Measurements from ENCODE around the gene CHMP3. TPM values are rescaled to one million over a fixed set of nuclear protein-coding genes. Genes with fewer than 3 reads are reported as not detected.

CHMP3 gene
- total and polyA plus RNA-seq, 12 donors: 26.1 to 203 (median 96.3) TPM

DNA sequence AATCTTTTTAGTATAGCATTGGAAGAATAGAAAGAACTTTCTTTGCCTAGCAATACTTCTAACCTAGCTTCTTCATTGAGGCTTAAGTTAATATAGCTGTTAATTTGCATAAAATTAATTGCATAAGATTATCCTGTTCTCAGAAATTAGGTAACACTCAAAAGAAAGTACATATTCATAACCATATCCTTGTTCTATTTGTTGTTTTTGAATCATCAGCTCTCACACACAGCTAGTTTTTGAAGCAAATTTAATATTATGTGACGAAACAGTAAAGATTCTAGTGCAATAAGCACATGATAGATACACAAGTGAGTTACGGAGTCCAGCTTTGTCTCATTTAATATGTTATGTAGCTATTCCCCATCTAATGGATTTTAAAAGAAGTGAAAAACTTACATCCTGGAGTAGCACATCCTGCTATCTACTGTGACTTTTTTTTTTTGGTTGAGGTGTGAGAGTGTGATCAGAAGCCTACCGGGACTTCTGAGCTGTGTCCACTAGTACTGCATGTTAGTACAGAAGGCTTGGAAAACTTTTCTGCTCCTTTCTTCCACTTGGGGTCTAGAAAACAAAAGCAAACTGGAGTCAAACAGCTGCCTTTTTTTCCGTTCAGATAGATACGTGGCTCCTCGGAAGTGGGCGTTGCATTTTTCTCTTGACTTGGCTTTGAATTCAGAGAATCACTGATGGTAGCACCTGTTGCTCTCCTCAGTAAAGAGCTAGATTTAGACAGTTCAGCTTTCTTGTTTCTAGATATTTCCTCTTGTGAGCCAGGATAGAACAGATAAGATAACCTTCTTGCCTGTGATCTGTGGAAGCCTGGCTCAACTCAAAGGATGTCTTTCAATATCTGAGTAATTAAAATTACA is 94.8 kb downstream of the CHMP3 start:
- Histone ChIP-seq H3K27ac (no peak overlapping the region), H3K4me1 (replicated peaks in 1 of 2) (peaks cover 0 to 23% of the 10 kb centered on the region in 2 donors), H3K9me3 (replicated peaks in 1 of 3) (no peaks in the 10 kb centered on the region), H3K36me3 (replicated peaks in 1 of 2) (peaks cover 0 to 95% of the 10 kb centered on the region in 2 donors), H3K27me3 (no peaks in the 10 kb centered on the region), H3K4me3 (no peak overlapping the region)
- no peak for TF ChIP-seq POLR2A (IDR thresholded peaks at IDR 0.05)
- TF ChIP-seq, protein P1, sequence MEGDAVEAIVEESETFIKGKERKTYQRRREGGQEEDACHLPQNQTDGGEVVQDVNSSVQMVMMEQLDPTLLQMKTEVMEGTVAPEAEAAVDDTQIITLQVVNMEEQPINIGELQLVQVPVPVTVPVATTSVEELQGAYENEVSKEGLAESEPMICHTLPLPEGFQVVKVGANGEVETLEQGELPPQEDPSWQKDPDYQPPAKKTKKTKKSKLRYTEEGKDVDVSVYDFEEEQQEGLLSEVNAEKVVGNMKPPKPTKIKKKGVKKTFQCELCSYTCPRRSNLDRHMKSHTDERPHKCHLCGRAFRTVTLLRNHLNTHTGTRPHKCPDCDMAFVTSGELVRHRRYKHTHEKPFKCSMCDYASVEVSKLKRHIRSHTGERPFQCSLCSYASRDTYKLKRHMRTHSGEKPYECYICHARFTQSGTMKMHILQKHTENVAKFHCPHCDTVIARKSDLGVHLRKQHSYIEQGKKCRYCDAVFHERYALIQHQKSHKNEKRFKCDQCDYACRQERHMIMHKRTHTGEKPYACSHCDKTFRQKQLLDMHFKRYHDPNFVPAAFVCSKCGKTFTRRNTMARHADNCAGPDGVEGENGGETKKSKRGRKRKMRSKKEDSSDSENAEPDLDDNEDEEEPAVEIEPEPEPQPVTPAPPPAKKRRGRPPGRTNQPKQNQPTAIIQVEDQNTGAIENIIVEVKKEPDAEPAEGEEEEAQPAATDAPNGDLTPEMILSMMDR (IDR thresholded peaks at IDR 0.05): no peak
- no peak for DNase-seq
- intact Hi-C loops (cut with DNase I): no loop called here
- WGBS, 4 donors: 82 to 89% (median 86%) methylated on average over 7 of the region's 7 CpGs

DNA sequence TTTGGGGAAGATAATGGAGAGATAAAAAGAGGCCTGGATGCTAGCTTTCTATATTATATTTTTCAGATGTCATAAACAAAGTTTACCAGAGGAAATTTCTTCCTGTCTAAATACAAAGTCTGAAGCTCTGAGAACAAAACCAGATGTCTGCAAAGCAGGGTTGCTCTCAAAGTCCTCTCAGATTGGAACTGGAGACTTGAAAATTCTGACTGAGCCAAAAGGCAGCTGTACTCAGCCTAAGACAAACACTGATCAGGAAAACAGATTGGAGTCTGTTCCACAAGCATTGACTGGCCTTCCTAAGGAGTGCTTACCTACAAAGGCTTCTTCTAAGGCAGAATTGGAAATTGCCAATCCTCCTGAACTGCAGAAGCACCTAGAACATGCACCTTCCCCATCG is 96.9 kb downstream of the CHMP3 start:
- peaks cover 0 to 23% of the 10 kb centered on the region in 2 donors for H3K4me1 ChIP-seq (replicated peaks in 1 of 2)
- no peak overlapping the region for H3K4me3 ChIP-seq
- TF ChIP-seq POLR2A (IDR thresholded peaks at IDR 0.05): no peak
- TF ChIP-seq, protein P1 (IDR thresholded peaks at IDR 0.05): no peak
- no peaks in the 10 kb centered on the region for H3K27me3 ChIP-seq
- peaks cover 0 to 90% of the 10 kb centered on the region in 2 donors for H3K36me3 ChIP-seq (replicated peaks in 1 of 2)
- 86 to 100% (median 99%) methylated on average over 1 of the region's 1 CpG for WGBS, 4 donors
- H3K27ac ChIP-seq: no peak overlapping the region
- DNase-seq: no peak
- no peaks in the 10 kb centered on the region for H3K9me3 ChIP-seq (replicated peaks in 1 of 3)
- intact Hi-C loops (cut with DNase I): no loop called here

DNA sequence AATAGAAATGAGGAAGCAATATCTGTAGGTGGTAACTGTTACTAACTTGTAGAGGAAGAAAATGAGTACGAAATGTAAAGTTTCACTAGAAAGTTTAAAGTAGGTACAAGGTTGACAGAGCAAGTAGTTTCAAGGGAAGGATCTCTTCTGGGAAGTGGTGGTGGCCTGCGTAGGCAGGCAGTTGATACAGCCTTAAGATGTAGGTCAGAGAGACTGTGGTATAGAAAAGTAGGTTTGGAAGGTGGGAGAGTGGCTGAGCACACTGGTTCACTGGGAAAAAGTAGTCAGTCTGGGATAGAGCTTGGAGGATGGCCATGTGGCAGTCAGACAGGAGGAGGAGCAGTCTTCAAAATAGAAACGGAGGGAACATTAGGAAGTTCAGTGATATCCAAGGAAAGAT is 98.6 kb downstream of the CHMP3 start:
- no peak overlapping the region for H3K27ac ChIP-seq

DNA sequence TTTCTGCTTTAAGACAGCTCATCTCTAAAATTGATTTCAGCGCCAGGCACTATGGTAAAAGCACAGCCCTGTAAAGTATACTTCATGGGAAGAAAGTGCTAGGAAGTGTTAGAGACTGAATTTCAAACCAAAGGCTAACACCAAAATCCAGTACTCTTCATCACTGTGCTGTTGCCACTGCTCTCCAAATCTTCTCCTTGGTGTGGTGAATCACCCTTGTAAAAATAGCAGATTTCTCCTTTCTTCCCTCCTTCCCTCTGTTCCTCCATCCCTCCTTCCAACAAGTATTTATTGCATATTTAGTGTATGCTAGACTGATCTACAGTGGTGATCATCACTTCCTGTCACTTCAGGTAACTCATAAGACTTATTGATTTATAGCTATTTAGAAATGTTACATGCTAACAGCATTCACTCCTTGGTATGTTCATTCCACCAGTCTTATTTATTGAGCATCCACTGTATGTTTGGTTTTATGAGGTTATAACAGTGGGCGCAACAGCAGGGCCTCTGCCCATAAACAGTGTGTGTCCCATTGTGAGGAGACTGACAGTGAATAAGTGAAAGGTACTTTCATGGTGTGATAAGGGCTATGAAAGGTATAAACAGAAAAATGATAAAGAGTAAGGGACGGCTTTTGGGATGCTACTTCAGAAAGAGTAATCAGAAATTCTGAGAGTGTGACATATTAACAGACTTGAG is 102.0 kb downstream of the CHMP3 start:
- Histone ChIP-seq H3K27me3 (no peaks in the 10 kb centered on the region), H3K36me3 (replicated peaks in 1 of 2) (peaks cover 0 to 94% of the 10 kb centered on the region in 2 donors), H3K27ac (no peak overlapping the region), H3K9me3 (replicated peaks in 1 of 3) (no peaks in the 10 kb centered on the region), H3K4me1 (replicated peaks in 1 of 2) (peaks cover 0 to 15% of the 10 kb centered on the region in 2 donors), H3K4me3 (no peak overlapping the region)
- intact Hi-C loops (cut with DNase I): no loop called here
- DNase-seq: no peak
- WGBS, 4 donors: 95 to 99% (median 97%) methylated on average over 3 of the region's 3 CpGs
- TF ChIP-seq POLR2A (IDR thresholded peaks at IDR 0.05): no peak

More for the DNA sequence above, 98.6 kb downstream of the CHMP3 start:
- Histone ChIP-seq H3K4me3 (no peak overlapping the region), H3K9me3 (replicated peaks in 1 of 3) (no peaks in the 10 kb centered on the region), H3K4me1 (replicated peaks in 1 of 2) (peaks cover 0 to 23% of the 10 kb centered on the region in 2 donors), H3K36me3 (replicated peaks in 1 of 2) (peaks cover 0 to 91% of the 10 kb centered on the region in 2 donors), H3K27me3 (no peaks in the 10 kb centered on the region)
- intact Hi-C loops (cut with DNase I): no loop called here
- TF ChIP-seq POLR2A (IDR thresholded peaks at IDR 0.05): no peak
- TF ChIP-seq, protein P1 (IDR thresholded peaks at IDR 0.05): no peak
- WGBS, 4 donors: 69 to 73% (median 72%) methylated on average over 3 of the region's 3 CpGs
- DNase-seq: peak in 2 of 7 donors; percentile 14 to 41

Data from adrenal gland (tissue), 12 donors.